WERI-Rb-1 (cell line): ENCODE measurements around the gene KATNBL1.
"Not testable (repeated sequence)": the region's sequence is repeated elsewhere in the genome, so short reads cannot be mapped to it uniquely, and the experiment has no call there.

ENCODE experiments used
- DNase-seq: peaks from one replicate; pipeline ENCODE4 v3.0.0-alpha.2; 2020
- H3K27ac ChIP-seq: fragments of 250-450 bp; sonication (Bioruptor Pico); 2 replicates; pipeline ENCODE4 v1.5.1; 2020; ENCODE audit warnings: mild to moderate bottlenecking, moderate library complexity
- H3K27me3 ChIP-seq: fragments of 250-450 bp; sonication (Bioruptor Pico); 2 replicates; pipeline ENCODE4 v1.5.1; 2021; ENCODE audit warnings: mild to moderate bottlenecking, low read depth, moderate library complexity; ENCODE audit not compliant: insufficient read depth, severe bottlenecking
- H3K36me3 ChIP-seq: fragments of 250-450 bp; sonication (Bioruptor Pico); 2 replicates; pipeline ENCODE4 v1.5.1; 2020; ENCODE audit warnings: mild to moderate bottlenecking, moderate library complexity
- H3K4me3 ChIP-seq: 2 replicates; pipeline ENCODE4 v1.5.1; 2011; ENCODE audit warnings: low read depth, mild to moderate bottlenecking, control low read depth, low read length
- H3K9me3 ChIP-seq: fragments of 250-450 bp; sonication (Bioruptor Pico); 2 replicates; pipeline ENCODE4 v1.5.1; 2021; ENCODE audit warnings: mild to moderate bottlenecking, moderate library complexity; ENCODE audit not compliant: severe bottlenecking
- CTCF ChIP-seq: IDR thresholded peaks from 2 replicates; pipeline ENCODE4 v1.5.1; 2011; ENCODE audit warnings: low read depth, mild to moderate bottlenecking, control low read depth, inconsistent platforms, low read length

The KATNBL1 gene

GRCh38 chr15:34185666-34186065 lies 24.2 kb downstream of the KATNBL1 start:
- Histone ChIP-seq H3K27me3 (no peaks in the 10 kb centered on the region), H3K27ac (no peak overlapping the region), H3K9me3 (no peaks in the 10 kb centered on the region), H3K4me3 (no peak overlapping the region), H3K36me3 (peaks cover 8% of the 10 kb centered on the region; the same call in 1 of the 2 replicates)
- TF ChIP-seq CTCF = no peak
- DNase-seq = no peak

DNA sequence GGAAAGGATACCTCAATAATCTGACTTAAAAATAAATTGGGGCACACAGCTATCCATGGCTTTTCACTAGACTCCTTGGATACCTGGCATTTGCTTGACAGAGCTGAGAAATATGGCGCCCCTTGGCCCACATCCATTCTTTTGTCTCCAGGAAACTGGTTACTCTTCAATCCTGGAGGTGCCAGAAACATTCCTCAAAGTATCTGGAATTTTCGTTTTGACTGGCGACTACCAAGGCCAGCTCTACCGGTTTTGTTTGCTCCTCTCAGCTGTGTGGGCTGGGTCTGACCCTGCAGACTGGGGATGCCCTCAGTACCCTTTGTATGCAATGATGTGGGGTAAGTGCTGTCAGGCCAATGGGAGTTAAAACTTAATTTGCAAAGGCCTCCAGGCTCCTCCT lies 27.0 kb downstream of the KATNBL1 start:
- Histone ChIP-seq H3K36me3 (peaks cover 8% of the 10 kb centered on the region; the same call in 1 of the 2 replicates), H3K27ac (no peak overlapping the region), H3K9me3 (no peaks in the 10 kb centered on the region), H3K4me3 (no peak overlapping the region), H3K27me3 (no peaks in the 10 kb centered on the region)
- no peak for DNase-seq
- no peak for TF ChIP-seq CTCF

DNA sequence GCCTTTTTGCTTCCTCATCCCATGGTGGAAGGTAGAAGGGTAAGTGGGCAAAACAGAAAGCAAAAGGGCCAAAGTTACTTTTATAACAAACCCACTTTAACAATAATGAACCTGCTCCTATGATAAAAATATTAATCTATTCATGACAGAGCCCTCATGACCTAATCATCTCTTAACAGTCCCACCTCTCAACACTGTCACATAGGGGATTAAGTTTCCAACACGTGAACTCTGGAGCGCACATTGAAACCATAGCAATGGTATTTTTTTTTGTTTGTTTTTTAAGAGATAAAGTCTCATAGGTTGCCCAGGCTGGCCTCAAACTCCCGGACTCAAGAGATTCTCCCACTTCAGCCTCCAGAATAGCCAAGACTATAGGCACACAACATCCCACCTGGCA lies 30.7 kb downstream of the KATNBL1 start:
- no peaks in the 10 kb centered on the region for H3K9me3 ChIP-seq
- no peak for TF ChIP-seq CTCF
- no peak overlapping the region for H3K27ac ChIP-seq
- H3K4me3 ChIP-seq = no peak overlapping the region
- DNase-seq = no peak
- no peaks in the 10 kb centered on the region; the same call in 1 of the 2 replicates for H3K36me3 ChIP-seq
- H3K27me3 ChIP-seq = no peaks in the 10 kb centered on the region

GRCh38 chr15:34165987-34166573 lies 43.8 kb downstream of the KATNBL1 start:
- Histone ChIP-seq H3K9me3 (peaks cover 13% of the 10 kb centered on the region), H3K36me3 (peaks cover 22% of the 10 kb centered on the region)
- H3K27me3 ChIP-seq, H3K4me3 ChIP-seq, H3K27ac ChIP-seq: not testable (repeated sequence)
- TF ChIP-seq CTCF = peak; percentile 53
- DNase-seq = peak; percentile 36

GRCh38 chr15:34161329-34161963 lies 48.5 kb downstream of the KATNBL1 start:
- Histone ChIP-seq H3K27me3 (no peaks in the 10 kb centered on the region), H3K36me3 (peaks cover 28% of the 10 kb centered on the region), H3K27ac (no peak overlapping the region), H3K4me3 (no peak overlapping the region), H3K9me3 (peaks cover 14% of the 10 kb centered on the region)
- no peak for DNase-seq
- TF ChIP-seq CTCF = no peak
